C4-2B (cell line): ENCODE measurements around the gene P3H2.

Source experiments
- H3K27ac ChIP-seq: fragments of 450-650 bp; 2 replicates; pipeline ENCODE4 v1.5.1; 2017
- ZFX ChIP-seq: fragments of 450-650 bp; IDR thresholded peaks from 2 replicates; pipeline ENCODE4 v1.6.1; 2017
- TF ChIP-seq, protein P1 (sequence below): fragments of 450-650 bp; conservative IDR thresholded peaks from 2 replicates; pipeline ENCODE4 v1.5.1; 2017; ENCODE audit warnings: mild to moderate bottlenecking

The P3H2 gene

GRCh38 chr3:190017521-190018288 lies 103.0 kb downstream of the P3H2 start:
- TF ChIP-seq, protein P1, sequence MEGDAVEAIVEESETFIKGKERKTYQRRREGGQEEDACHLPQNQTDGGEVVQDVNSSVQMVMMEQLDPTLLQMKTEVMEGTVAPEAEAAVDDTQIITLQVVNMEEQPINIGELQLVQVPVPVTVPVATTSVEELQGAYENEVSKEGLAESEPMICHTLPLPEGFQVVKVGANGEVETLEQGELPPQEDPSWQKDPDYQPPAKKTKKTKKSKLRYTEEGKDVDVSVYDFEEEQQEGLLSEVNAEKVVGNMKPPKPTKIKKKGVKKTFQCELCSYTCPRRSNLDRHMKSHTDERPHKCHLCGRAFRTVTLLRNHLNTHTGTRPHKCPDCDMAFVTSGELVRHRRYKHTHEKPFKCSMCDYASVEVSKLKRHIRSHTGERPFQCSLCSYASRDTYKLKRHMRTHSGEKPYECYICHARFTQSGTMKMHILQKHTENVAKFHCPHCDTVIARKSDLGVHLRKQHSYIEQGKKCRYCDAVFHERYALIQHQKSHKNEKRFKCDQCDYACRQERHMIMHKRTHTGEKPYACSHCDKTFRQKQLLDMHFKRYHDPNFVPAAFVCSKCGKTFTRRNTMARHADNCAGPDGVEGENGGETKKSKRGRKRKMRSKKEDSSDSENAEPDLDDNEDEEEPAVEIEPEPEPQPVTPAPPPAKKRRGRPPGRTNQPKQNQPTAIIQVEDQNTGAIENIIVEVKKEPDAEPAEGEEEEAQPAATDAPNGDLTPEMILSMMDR: peak; percentile 84
- no peak for TF ChIP-seq ZFX
- no peak overlapping the region for H3K27ac ChIP-seq

GRCh38 chr3:190016966-190017365 lies 103.7 kb downstream of the P3H2 start:
- no peak for TF ChIP-seq ZFX
- TF ChIP-seq, protein P1: no peak
- no peak overlapping the region for H3K27ac ChIP-seq

GRCh38 chr3:190014940-190015339 lies 105.8 kb downstream of the P3H2 start:
- TF ChIP-seq, protein P1: no peak
- TF ChIP-seq ZFX: no peak
- no peak overlapping the region for H3K27ac ChIP-seq

DNA sequence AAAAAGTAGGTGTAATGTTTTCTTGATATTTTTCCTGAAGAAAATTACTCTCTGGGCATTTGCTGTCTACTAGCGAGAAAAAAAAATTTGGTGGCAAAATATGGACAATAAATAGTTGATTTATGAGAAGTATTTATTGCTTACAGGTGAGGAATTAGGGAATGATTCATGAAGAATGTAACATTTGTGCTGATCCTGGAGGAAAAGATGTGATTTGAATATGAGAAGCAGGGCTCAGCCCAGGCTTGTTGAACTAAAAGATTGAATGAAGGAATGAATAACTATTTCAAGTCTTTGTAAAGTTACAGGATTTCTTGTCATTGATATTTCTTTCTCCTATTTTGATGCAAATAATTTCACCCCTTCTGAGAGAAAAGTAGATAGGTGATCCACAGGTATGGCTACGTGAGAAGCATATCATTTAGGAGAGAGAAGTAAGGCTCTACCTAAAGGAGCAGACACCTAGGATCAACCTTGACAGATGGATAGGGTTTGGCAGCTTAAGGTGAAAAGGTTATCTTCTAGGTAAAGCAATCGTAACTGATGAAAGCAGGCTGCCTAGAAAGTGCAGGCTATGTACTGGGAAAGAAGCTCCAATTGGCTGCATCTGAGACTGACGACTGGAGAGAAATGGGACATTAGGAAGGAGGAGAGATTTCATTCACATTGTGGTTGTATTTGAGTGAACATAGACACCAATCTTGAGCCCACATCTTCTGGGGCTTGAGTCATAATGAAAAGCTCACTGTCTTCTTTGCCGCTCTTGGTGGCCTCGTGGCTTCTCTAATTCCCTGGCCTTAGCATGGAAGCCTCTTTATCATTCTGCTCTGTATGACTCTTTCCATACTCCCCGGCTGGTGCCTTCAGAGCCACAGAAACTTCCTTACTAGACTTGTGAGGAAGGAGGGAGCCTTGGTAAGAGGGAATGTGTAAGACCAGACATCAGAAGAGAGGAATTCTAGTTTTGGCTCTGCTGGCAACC lies 106.5 kb downstream of the P3H2 start:
- H3K27ac ChIP-seq: no peak overlapping the region
- no peak for TF ChIP-seq ZFX
- TF ChIP-seq, protein P1: no peak

GRCh38 chr3:190012784-190013183 lies 107.9 kb downstream of the P3H2 start:
- H3K27ac ChIP-seq: no peak overlapping the region
- TF ChIP-seq, protein P1: no peak
- no peak for TF ChIP-seq ZFX

- TF ChIP-seq ZFX: no peak
- TF ChIP-seq, protein P1: no peak
- no peak overlapping the region for H3K27ac ChIP-seq
Observed at GRCh38 chr3:190012314-190012782, 108.3 kb downstream of the P3H2 start.

DNA sequence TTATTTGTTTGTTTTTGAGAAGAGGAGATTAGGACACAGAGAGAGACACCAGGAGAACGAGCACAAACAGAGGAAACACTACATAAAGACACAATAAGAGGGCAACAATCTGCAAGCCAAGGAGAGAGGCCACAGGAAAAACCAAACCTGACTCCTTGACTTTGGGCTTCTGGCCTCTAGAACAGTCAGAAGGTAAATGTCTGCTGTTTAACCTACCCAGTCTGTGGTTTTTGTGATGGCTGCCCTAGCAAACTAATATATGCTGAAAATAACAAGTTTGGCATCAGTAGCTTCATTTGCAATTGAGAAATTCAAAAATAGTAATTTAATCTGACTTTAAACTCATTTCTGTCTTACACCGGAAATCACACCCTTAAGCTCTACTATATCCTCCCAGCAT lies 110.2 kb downstream of the P3H2 start:
- H3K27ac ChIP-seq: no peak overlapping the region
- TF ChIP-seq, protein P1: no peak
- no peak for TF ChIP-seq ZFX
